ENCODE data around the gene PRSS36. TPM values are rescaled to one million over a fixed set of nuclear protein-coding genes. Genes with fewer than 3 reads are reported as not detected.
A peak's percentile ranks its signal among the peaks of the same experiment; 100 is the strongest.
"Not testable (repeated sequence)": the region's sequence is repeated elsewhere in the genome, so short reads cannot be mapped to it uniquely, and the experiment has no call there.

Gene PRSS36
- total RNA-seq, 1 donor from 2014 or later: 2.7 TPM

DNA sequence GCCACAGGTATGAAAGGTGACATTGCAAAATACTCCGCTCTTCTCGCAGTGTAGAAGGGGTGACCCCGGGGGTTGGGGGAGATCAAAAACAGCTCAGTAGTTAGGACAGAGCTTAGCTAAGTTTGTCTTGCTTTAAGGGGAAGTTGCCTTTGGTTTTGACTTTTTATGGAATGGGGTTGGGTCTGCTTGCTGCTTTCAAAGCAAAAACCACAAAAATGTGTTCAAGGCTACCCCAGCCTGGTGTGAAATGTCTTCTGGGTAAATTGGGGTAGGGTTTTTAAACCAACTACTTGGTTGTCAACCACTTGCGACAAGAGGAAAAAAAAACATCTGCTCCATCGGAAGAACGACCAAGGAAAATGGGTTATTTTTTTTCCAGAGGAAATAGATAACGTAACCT, 36.3 kb upstream of the PRSS36 start:
- no peak for ATAC-seq
- intact Hi-C loops (cut with micrococcal nuclease): no loop called here
- DNase-seq: no peak

- ATAC-seq (no peak), DNase-seq (no peak)
- intact Hi-C loops (cut with micrococcal nuclease): no loop called here
Measured at GRCh38 chr16:31185339-31185738, 35.5 kb upstream of the PRSS36 start.

DNA sequence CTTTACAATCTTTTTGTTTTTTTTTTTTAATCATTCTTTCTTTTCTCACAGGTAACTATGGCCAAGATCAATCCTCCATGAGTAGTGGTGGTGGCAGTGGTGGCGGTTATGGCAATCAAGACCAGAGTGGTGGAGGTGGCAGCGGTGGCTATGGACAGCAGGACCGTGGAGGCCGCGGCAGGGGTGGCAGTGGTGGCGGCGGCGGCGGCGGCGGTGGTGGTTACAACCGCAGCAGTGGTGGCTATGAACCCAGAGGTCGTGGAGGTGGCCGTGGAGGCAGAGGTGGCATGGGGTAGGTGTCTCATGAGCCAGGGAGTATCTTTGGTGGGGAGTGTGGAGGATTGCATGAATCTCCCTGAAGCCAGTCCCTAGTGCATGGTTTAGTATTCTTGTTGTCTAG, 35.0 kb upstream of the PRSS36 start:
- intact Hi-C loops (cut with micrococcal nuclease): no loop called here
- no peak for ATAC-seq
- DNase-seq: no peak

GRCh38 chr16:31183432-31184428, 33.9 kb upstream of the PRSS36 start:
- DNase-seq: no peak
- intact Hi-C loops (cut with micrococcal nuclease): no loop called here
- ATAC-seq: no peak

- ATAC-seq (no peak), DNase-seq (no peak)
- intact Hi-C loops (cut with micrococcal nuclease): no loop called here
Measured at GRCh38 chr16:31182391-31182790, 32.5 kb upstream of the PRSS36 start.

GRCh38 chr16:31181102-31181830, 31.4 kb upstream of the PRSS36 start:
- ATAC-seq (peak; percentile 4), DNase-seq (peak; percentile 58)
- intact Hi-C loops (cut with micrococcal nuclease): no loop called here

DNA sequence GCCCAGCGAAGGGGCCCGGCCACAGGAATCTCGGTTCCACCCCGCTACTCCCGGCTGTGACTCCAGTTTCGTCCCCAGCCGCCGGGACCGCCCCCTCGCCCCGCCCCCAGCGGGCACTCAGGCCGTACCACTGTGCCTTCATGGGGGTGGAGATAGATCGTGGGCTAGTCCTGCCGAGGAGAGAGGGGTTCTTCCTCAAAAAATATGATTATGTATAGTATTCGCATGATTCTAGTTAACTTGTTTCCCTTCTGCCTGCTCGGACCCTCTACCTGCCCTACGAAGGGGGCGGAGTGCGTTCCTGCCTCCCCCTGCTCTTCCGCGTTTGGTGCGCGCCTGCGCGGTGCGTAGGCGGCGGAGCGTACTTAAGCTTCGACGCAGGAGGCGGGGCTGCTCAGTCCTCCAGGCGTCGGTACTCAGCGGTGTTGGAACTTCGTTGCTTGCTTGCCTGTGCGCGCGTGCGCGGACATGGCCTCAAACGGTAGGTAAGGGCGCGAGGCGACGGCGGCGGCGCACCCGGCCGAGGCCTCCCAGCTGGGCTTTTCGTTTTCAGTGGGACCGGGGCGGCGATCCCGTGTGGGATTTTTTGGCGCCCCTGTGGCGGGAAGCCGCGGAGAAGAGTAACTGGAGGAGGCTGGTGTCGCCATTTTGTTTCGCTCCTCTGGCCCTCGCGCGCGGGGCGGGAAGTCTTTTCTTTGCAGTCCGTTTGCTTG, 30.0 kb upstream of the PRSS36 start, which contains the start of gene FUS:
Gene FUS (plus strand): TSS at position 393 of the 713 bp plus-strand sequence. CDS start 76 bp downstream, at position 469.
- peak; percentile 95 for DNase-seq
- intact Hi-C loops (cut with micrococcal nuclease): no loop called here
- ATAC-seq: peak; percentile 88

DNA sequence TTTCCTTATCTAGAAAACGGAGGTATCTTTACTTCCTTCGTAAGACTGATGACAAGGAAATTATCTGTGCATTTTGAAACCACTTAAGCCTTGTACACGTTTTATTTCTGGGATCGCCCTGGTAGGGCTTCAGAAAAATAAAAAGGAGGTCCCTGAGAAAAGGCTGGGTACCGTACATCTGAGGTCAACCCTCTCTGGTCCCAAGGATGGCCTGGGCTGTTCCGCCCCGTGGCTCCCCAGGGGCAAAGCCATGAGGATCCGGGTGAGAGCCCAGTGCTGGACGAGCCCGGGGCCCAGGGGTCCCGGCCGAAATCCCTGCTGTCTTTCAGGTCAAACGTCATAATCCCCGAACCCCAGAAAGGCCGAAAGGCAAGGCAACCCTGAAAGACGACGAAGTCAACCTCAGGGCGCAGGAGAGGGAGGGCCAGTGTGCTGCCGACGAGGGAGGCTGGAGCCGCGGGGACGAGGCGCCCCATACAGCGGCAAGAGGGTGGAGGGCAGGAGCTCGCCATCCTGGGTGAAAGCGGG, 29.4 kb upstream of the PRSS36 start:
- intact Hi-C loops (cut with micrococcal nuclease): no loop called here
- ATAC-seq: peak; percentile 3
- no peak for DNase-seq

DNA sequence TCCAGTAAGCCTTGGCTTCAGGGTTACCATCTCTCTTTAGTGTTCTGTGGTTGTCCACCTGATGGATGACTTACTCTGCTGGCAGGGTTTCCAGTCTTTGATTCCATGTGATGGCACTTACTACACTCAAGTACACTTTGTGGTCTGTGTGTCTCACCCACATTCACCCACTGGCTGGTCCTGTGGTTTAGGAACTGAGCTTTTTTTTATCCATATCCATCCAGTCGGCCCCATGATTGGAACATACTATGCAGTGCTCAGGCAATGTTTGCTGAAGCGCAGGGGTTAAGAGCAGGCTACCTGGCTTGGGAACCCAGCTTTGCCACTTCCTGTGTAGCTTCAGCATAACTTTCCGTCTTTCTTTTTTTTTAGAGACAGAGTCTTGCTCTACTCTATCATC, 27.3 kb upstream of the PRSS36 start:
- intact Hi-C loops (cut with micrococcal nuclease): no loop called here
- DNase-seq (no peak), ATAC-seq (no peak)

GRCh38 chr16:31170048-31170447, 20.2 kb upstream of the PRSS36 start:
- peak; percentile 97 for ATAC-seq
- intact Hi-C loops (cut with micrococcal nuclease); DNase-seq: not testable (repeated sequence)

DNA sequence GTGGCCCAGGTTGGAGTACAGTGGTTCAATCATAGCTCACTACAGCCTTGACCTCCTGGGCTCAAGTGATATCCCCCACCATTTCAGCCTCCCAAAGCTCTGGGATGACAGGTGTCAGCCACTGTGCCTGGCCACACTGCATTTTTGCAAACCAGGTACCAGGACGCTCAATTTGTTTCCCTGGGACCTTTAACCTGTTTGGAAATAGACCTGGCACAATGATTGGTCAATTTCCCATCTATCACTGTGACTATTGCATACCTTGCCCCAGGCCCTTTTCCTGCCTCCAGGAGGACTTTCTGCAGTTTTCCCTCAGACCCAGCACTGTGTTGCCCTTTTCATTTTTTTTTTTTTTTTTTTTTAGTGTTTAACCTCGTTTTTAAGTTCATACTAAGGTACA, 19.0 kb upstream of the PRSS36 start:
- no peak for ATAC-seq
- intact Hi-C loops (cut with micrococcal nuclease): no loop called here
- DNase-seq: no peak

DNA sequence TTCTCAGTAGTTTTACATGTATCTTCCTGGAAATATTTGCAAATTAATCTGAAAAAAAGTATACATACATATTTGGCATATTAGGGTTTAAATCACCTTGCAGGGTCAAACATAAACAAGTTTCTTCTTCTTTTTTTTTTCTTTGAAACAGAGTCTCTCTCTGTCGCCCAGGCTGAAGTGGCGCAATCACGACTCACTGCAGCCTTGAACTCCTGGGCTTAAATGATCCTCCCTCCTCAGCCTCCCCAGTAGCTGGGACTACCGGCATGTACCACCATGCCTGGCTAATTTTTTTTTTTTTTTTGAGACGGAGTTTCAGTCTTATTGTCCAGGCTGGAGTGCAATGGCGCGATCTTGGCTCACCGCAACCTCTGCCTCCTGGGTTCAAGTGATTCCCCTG, 17.4 kb upstream of the PRSS36 start:
- intact Hi-C loops (cut with micrococcal nuclease): no loop called here
- ATAC-seq: no peak
- no peak for DNase-seq

DNA sequence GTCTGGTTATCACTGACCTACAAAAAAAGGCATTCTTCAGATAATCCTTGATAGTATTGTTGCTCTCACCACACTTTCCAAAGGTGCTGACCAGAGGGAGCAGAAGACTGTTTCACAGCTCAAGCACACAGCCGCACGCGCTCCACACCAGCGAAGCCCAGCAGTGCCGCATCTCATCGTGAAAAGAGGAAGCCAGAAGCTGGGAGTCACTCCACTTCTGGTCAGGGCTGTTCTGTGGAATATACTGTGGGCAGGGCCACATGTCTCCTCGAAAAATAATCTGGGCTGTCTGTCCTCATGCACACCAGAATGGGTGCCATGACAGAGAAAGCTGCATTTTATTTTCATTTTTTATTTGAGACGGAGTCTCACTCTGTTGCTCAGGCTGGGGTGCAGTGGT, 7.3 kb upstream of the PRSS36 start:
- DNase-seq: no peak
- intact Hi-C loops (cut with micrococcal nuclease): no loop called here

DNA sequence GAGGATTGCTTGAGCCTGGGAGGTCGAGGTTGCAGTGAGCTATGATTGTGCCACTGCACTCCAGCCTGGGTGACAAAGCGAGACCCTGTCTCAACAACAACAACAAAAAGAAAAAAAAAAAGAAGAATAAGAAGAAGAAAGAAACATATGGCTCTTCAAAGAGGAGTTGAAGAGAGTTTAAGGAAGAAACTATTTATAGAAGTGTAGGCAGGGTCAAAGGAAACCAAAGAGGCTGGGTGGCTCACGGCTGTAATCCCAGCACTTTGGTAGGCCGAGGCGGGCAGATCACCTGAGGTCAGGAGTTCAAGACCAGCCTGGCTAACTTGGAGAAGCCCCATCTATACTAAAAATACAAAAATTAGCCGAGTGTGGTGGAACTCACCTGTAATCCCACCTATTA, 1.1 kb upstream of the PRSS36 start:
- ATAC-seq; intact Hi-C loops (cut with micrococcal nuclease); DNase-seq: not testable (repeated sequence)

More for the DNA sequence above, 7.3 kb upstream of the PRSS36 start:
- peak; percentile 48 for ATAC-seq

DNA sequence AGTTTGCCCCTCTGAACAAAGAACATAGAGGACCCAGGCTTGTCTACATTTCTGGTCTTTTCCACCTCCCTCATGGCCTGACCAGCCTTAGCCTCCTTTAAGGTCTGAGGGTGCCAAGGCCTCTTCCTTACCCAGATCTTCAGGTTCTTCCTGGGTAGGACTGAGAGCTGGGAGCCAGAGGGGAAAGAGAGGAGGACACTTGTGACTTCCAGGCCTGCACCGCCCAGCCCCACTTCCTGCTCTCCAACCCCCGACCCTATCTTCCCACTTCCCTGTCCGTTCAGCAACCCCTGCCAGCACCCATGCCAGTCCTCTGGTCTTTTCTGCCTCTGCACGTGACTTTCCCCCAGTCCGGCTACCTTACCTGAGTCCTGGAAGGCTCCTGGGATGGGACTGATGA, 534 bp downstream of the PRSS36 start:
- intact Hi-C loops (cut with micrococcal nuclease): no loop called here
- DNase-seq: no peak
- peak; percentile 42 for ATAC-seq

DNA sequence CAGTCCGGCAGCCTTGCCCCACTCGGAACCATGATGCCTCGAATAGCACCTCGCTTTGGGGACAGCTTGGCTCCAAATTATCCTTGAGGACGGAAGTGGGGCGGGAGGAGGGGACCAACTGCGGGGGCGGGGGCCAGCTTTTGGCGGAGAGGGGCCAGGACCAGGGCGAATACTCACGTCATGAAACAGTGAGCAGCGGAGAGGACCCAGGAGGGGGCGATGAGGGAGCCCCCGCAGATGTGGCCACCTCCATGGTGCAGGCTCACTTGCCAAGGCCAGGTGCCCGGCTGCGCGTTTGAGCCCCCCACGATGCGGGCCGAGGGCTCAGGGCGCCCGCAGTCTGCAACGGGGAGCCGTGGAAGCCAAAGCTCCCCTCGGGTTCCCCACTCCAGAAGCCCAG, 970 bp downstream of the PRSS36 start:
- intact Hi-C loops (cut with micrococcal nuclease): no loop called here
- no peak for ATAC-seq
- DNase-seq: no peak

DNA sequence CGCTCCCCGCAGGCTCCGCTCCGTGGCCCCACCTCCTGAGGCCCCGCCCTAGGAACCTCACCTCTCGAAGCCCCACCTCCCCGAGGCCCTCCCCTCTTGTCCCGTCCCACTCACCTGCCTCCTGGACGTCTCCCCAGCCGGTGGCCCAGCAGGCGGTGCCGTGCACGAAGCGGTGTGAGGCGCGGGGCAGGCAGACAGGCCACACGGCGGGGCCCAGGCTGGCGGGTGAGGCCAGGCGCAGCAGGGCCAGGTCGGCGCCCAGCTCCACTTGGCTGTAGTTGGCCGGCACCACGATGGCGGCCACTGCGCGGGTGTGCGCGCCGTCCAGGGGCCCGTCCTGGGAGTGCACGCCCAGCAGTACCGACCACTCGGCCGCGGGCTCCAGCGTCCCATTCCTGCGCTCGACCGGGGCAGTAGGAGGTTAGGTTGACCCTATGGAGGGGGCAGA, 1.6 kb downstream of the PRSS36 start:
- intact Hi-C loops (cut with micrococcal nuclease): no loop called here
- DNase-seq (peak; percentile 43), ATAC-seq (peak; percentile 33)

GRCh38 chr16:31147574-31147973, 2.3 kb downstream of the PRSS36 start:
- ATAC-seq (no peak), DNase-seq (no peak)
- intact Hi-C loops (cut with micrococcal nuclease): no loop called here

DNA sequence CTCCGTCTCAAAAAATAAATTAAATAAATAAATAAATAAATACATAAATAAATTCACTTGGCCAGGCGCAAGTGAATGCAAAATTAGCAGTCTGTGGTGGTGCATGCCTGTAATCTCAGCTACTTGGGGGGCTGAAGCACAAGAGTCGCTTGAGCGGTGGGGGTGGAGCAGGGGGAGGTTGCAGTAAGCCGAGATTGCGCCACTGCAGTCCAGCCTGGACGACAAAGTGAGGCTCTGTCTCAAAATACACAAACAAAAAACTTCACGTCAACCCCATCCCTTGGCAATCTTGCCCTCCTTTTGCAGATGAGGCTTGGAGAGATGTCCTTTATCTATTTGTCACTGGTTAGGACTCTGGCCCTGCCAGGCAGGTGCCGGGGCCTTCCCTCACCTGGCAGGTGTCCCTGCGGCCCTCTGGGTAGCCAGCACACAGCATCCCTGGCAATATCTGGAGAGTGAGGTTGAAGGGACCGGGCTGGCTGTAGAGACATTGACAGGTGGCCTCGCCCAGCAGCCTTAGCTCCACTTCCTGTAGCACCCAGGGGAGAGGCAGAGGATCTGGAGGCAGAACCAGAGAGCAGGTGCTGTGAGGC, 4.4 kb downstream of the PRSS36 start:
- DNase-seq (no peak), ATAC-seq (no peak)
- intact Hi-C loops (cut with micrococcal nuclease): no loop called here
